GM23338 (cell line): Measurements from ENCODE around the gene DXO. TPM values are rescaled to one million over a fixed set of nuclear protein-coding genes. Genes with fewer than 3 reads are reported as not detected.
A peak's percentile ranks its signal among the peaks of the same experiment; 100 is the strongest.
"Not testable (repeated sequence)": the region's sequence is repeated elsewhere in the genome, so short reads cannot be mapped to it uniquely, and the experiment has no call there.

Source experiments
- ATAC-seq: fragments of 200-7000 bp; cut with Tn5 transposase; 3 replicates; pipeline ENCODE4 v1.9.1; 2020
- DNase-seq: peaks from one replicate; pipeline ENCODE4 v3.0.0-alpha.2; 2015; ENCODE audit warnings: low spot score
- H2AFZ ChIP-seq: fragments of 200-600 bp; sonication (generic); 2 replicates; pipeline ENCODE4 v1.8.0; 2016; ENCODE audit warnings: antibody characterized with exemption, mild to moderate bottlenecking, moderate library complexity
- H3F3A ChIP-seq: fragments of 200-600 bp; sonication (generic); replicated peaks from 2 replicates; pipeline ENCODE4 v1.8.0; 2017; ENCODE audit warnings: antibody characterized with exemption, mixed run types, low read depth
- H3K27ac ChIP-seq: fragments of 200-600 bp; sonication (generic); 2 replicates; pipeline ENCODE4 v1.6.1; 2016; ENCODE audit warnings: low read depth
- H3K27me3 ChIP-seq: fragments of 200-600 bp; sonication (generic); 2 replicates; pipeline ENCODE4 v1.8.0; 2016; ENCODE audit warnings: mild to moderate bottlenecking, mixed run types, moderate library complexity; ENCODE audit not compliant: insufficient read depth
- H3K36me3 ChIP-seq: fragments of 200-600 bp; sonication (generic); 2 replicates; pipeline ENCODE4 v1.8.0; 2016; ENCODE audit warnings: mild to moderate bottlenecking; ENCODE audit not compliant: insufficient read depth
- H3K4me1 ChIP-seq: fragments of 200-600 bp; sonication (generic); 2 replicates; pipeline ENCODE4 v1.8.0; 2016; ENCODE audit warnings: mild to moderate bottlenecking, moderate library complexity; ENCODE audit not compliant: insufficient read depth
- H3K4me2 ChIP-seq: fragments of 200-600 bp; sonication (generic); 2 replicates; pipeline ENCODE4 v1.7.1; 2017; ENCODE audit warnings: mixed run types
- H3K4me3 ChIP-seq: fragments of 200-600 bp; sonication (generic); 2 replicates; pipeline ENCODE4 v1.6.1; 2016; ENCODE audit warnings: mixed run types
- H3K79me2 ChIP-seq: fragments of 200-600 bp; sonication (generic); replicated peaks from 2 replicates; pipeline ENCODE4 v1.8.0; 2017; ENCODE audit warnings: mild to moderate bottlenecking; ENCODE audit not compliant: insufficient read depth
- H3K9me2 ChIP-seq: fragments of 200-600 bp; sonication (generic); 2 replicates; pipeline ENCODE4 v1.8.0; 2017; ENCODE audit not compliant: insufficient read depth
- H4K20me1 ChIP-seq: fragments of 200-600 bp; sonication (generic); replicated peaks from 2 replicates; pipeline ENCODE4 v1.8.0; 2017; ENCODE audit warnings: mild to moderate bottlenecking; ENCODE audit not compliant: insufficient read depth
- H3K27ac Mint-ChIP-seq: 2 replicates; pipeline ENCODE4 v1.8.0; 2020; ENCODE audit warnings: inconsistent platforms, mild to moderate bottlenecking, moderate library complexity, mixed read lengths
- H3K27me3 Mint-ChIP-seq: 3 replicates; pipeline ENCODE4 v1.8.0; 2022; ENCODE audit warnings: low read depth, mild to moderate bottlenecking, moderate library complexity, mixed read lengths, inconsistent platforms; ENCODE audit not compliant: insufficient read depth, poor library complexity
- H3K36me3 Mint-ChIP-seq: 3 replicates; pipeline ENCODE4 v1.8.0; 2021; ENCODE audit warnings: low read depth, mild to moderate bottlenecking, inconsistent platforms, moderate library complexity, mixed read lengths
- H3K4me1 Mint-ChIP-seq: 3 replicates; pipeline ENCODE4 v1.8.0; 2020; ENCODE audit warnings: mild to moderate bottlenecking, inconsistent platforms, mixed read lengths
- H3K4me3 Mint-ChIP-seq: 3 replicates; pipeline ENCODE4 v1.8.0; 2021; ENCODE audit warnings: moderate library complexity, mild to moderate bottlenecking, inconsistent platforms, mixed read lengths
- H3K9me3 Mint-ChIP-seq: 3 replicates; pipeline ENCODE4 v1.8.0; 2020; ENCODE audit warnings: moderate library complexity, mild to moderate bottlenecking, inconsistent platforms, mixed read lengths
- polyA plus RNA-seq: library from polyadenylated mRNA; unstranded; fragments of >200 nt; fragmentation: Nextera tagmentation; extraction: Ambion mirVana; gene quantifications from 2 replicates; pipeline ENCODE4 v1.2.1, GENCODE V29; 2016
- total RNA-seq: library from RNA; depleted of rRNA; stranded (reverse); fragments of >200 nt; shearing (Covaris generic); gene quantifications from 2 replicates; pipeline ENCODE4 v1.2.3, GENCODE V29; 2014

DXO gene
- total and polyA plus RNA-seq, 2 experiments from 2014 or later = 15.6 to 19.7 TPM

DNA sequence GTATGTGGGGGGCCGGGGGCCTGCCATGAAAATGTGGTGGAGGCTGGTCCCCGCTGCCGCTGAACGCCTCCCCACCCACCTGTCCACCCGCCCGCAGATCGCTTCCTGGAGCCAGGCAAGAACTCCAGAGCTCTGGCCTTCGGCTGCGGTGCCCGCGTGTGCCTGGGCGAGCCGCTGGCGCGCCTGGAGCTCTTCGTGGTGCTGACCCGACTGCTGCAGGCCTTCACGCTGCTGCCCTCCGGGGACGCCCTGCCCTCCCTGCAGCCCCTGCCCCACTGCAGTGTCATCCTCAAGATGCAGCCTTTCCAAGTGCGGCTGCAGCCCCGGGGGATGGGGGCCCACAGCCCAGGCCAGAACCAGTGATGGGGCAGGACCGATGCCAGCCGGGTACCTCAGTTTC is 36.1 kb upstream of the DXO start:
- not testable (repeated sequence) for H3K4me1 Mint-ChIP-seq, H3K27me3 Mint-ChIP-seq, H3K79me2 ChIP-seq, H3K4me1 ChIP-seq, H3K27ac ChIP-seq, DNase-seq, H3K27ac Mint-ChIP-seq, H3K4me3 Mint-ChIP-seq, H3K4me2 ChIP-seq, H3K9me2 ChIP-seq, H3K9me3 Mint-ChIP-seq, H3F3A ChIP-seq, H2AFZ ChIP-seq, H3K27me3 ChIP-seq, H3K36me3 Mint-ChIP-seq, H3K4me3 ChIP-seq, H3K36me3 ChIP-seq, H4K20me1 ChIP-seq
- peak; percentile 56 for ATAC-seq

GRCh38 chr6:32007086-32007485 is 35.1 kb upstream of the DXO start:
- not testable (repeated sequence) for H3K27me3 Mint-ChIP-seq, H4K20me1 ChIP-seq, ATAC-seq, H3K9me3 Mint-ChIP-seq, H3K4me2 ChIP-seq, H3K27me3 ChIP-seq, H3F3A ChIP-seq, H3K9me2 ChIP-seq, DNase-seq, H3K27ac Mint-ChIP-seq, H2AFZ ChIP-seq, H3K4me1 Mint-ChIP-seq, H3K27ac ChIP-seq, H3K36me3 Mint-ChIP-seq, H3K4me1 ChIP-seq, H3K4me3 ChIP-seq, H3K4me3 Mint-ChIP-seq, H3K36me3 ChIP-seq, H3K79me2 ChIP-seq

DNA sequence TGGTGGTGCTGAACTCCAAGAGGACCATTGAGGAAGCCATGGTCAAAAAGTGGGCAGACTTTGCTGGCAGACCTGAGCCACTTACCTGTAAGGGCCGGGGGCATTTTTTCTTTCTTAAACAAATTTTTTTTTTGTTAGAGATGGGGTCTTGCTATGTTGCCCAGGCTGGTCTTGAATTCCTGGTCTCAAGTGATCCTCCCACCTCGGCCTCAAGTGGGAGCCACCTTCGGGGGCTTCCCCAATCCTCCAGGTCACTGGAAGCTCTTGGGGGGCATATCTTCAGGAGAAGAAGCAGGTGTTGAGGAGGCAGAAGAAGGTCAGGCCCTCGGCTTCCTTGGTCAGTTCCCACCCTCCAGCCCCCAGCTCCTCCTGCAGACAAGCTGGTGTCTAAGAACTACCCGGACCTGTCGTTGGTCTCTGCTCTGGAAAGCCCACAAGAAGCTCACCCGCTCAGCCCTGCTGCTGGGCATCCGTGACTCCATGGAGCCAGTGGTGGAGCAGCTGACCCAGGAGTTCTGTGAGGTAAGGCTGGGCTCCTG is 34.1 kb upstream of the DXO start:
- H3K27me3 ChIP-seq, H3K4me2 ChIP-seq, H3K4me1 ChIP-seq, H3K36me3 ChIP-seq, H3K27ac ChIP-seq, H3K4me3 ChIP-seq, H3K4me1 Mint-ChIP-seq, H3F3A ChIP-seq, DNase-seq, H2AFZ ChIP-seq, H3K9me2 ChIP-seq, H3K79me2 ChIP-seq, H4K20me1 ChIP-seq, ATAC-seq, H3K4me3 Mint-ChIP-seq, H3K36me3 Mint-ChIP-seq, H3K27ac Mint-ChIP-seq, H3K9me3 Mint-ChIP-seq, H3K27me3 Mint-ChIP-seq: not testable (repeated sequence)

GRCh38 chr6:32005538-32005880 is 33.6 kb upstream of the DXO start:
- not testable (repeated sequence) for H3K4me1 Mint-ChIP-seq, H3K36me3 Mint-ChIP-seq, H3K9me3 Mint-ChIP-seq, H2AFZ ChIP-seq, H3K27me3 ChIP-seq, H3K4me3 ChIP-seq, ATAC-seq, H3K36me3 ChIP-seq, H3K4me1 ChIP-seq, H3K27me3 Mint-ChIP-seq, H3K27ac Mint-ChIP-seq, H3K4me2 ChIP-seq, H3F3A ChIP-seq, H3K4me3 Mint-ChIP-seq, H3K27ac ChIP-seq, DNase-seq, H4K20me1 ChIP-seq, H3K9me2 ChIP-seq, H3K79me2 ChIP-seq

GRCh38 chr6:32004864-32005537 is 33.1 kb upstream of the DXO start:
- DNase-seq, H3K9me3 Mint-ChIP-seq, H3K27ac Mint-ChIP-seq, ATAC-seq, H3K4me1 Mint-ChIP-seq, H3K4me1 ChIP-seq, H3K79me2 ChIP-seq, H3F3A ChIP-seq, H3K9me2 ChIP-seq, H3K27ac ChIP-seq, H2AFZ ChIP-seq, H4K20me1 ChIP-seq, H3K4me2 ChIP-seq, H3K4me3 Mint-ChIP-seq, H3K27me3 Mint-ChIP-seq, H3K36me3 ChIP-seq, H3K27me3 ChIP-seq, H3K4me3 ChIP-seq, H3K36me3 Mint-ChIP-seq: not testable (repeated sequence)

GRCh38 chr6:32004393-32004792 is 32.5 kb upstream of the DXO start:
- not testable (repeated sequence) for H3K79me2 ChIP-seq, H3K9me2 ChIP-seq, DNase-seq, H3K4me3 Mint-ChIP-seq, H3F3A ChIP-seq, H3K27ac Mint-ChIP-seq, H4K20me1 ChIP-seq, H3K4me1 Mint-ChIP-seq, H3K27ac ChIP-seq, H3K4me1 ChIP-seq, H3K27me3 Mint-ChIP-seq, ATAC-seq, H3K36me3 ChIP-seq, H3K4me2 ChIP-seq, H3K4me3 ChIP-seq, H3K36me3 Mint-ChIP-seq, H3K9me3 Mint-ChIP-seq, H2AFZ ChIP-seq, H3K27me3 ChIP-seq

GRCh38 chr6:32003301-32003700 is 31.4 kb upstream of the DXO start:
- H3K4me1 Mint-ChIP-seq, H3K27me3 ChIP-seq, H3F3A ChIP-seq, H3K27ac Mint-ChIP-seq, H2AFZ ChIP-seq, H3K36me3 Mint-ChIP-seq, H3K36me3 ChIP-seq, H3K27me3 Mint-ChIP-seq, H4K20me1 ChIP-seq, DNase-seq, H3K9me2 ChIP-seq, H3K27ac ChIP-seq, ATAC-seq, H3K4me1 ChIP-seq, H3K4me3 ChIP-seq, H3K4me2 ChIP-seq, H3K79me2 ChIP-seq, H3K4me3 Mint-ChIP-seq, H3K9me3 Mint-ChIP-seq: not testable (repeated sequence)
